Effector memory CD4-positive, alpha-beta T cell (primary cell): ENCODE measurements around the gene VEGFA.

ENCODE experiments used
- DNase-seq, 3 donors: peaks; one replicate each; pipeline ENCODE4 v3.0.0-alpha.2; 2020
- H3K27ac ChIP-seq: 2 replicates; pipeline ENCODE4 v1.7.0; 2013; ENCODE audit warnings: mild to moderate bottlenecking, low read length, moderate library complexity; ENCODE audit not compliant: insufficient read depth, poor library complexity, severe bottlenecking
- H3K27me3 ChIP-seq: replicated peaks from 2 replicates; pipeline ENCODE4 v1.7.0; 2013; ENCODE audit warnings: mild to moderate bottlenecking, low read length; ENCODE audit not compliant: insufficient read depth, control insufficient read depth, poor library complexity, severe bottlenecking
- H3K36me3 ChIP-seq: 2 replicates; pipeline ENCODE4 v1.7.0; 2013; ENCODE audit warnings: mild to moderate bottlenecking, low read length, moderate library complexity; ENCODE audit not compliant: control insufficient read depth, insufficient read depth
- H3K4me1 ChIP-seq: 2 replicates; pipeline ENCODE4 v1.7.0; 2013; ENCODE audit warnings: low read length, mild to moderate bottlenecking; ENCODE audit not compliant: control insufficient read depth, insufficient read depth, poor library complexity, severe bottlenecking
- H3K4me3 ChIP-seq: 2 replicates; pipeline ENCODE4 v1.7.0; 2013; ENCODE audit warnings: low read length, low read depth, mild to moderate bottlenecking; ENCODE audit not compliant: insufficient read depth, poor library complexity, severe bottlenecking
- H3K9me3 ChIP-seq: 2 replicates; pipeline ENCODE4 v1.7.0; 2013; ENCODE audit warnings: mild to moderate bottlenecking, low read length, moderate library complexity; ENCODE audit not compliant: control insufficient read depth

The VEGFA gene

DNA sequence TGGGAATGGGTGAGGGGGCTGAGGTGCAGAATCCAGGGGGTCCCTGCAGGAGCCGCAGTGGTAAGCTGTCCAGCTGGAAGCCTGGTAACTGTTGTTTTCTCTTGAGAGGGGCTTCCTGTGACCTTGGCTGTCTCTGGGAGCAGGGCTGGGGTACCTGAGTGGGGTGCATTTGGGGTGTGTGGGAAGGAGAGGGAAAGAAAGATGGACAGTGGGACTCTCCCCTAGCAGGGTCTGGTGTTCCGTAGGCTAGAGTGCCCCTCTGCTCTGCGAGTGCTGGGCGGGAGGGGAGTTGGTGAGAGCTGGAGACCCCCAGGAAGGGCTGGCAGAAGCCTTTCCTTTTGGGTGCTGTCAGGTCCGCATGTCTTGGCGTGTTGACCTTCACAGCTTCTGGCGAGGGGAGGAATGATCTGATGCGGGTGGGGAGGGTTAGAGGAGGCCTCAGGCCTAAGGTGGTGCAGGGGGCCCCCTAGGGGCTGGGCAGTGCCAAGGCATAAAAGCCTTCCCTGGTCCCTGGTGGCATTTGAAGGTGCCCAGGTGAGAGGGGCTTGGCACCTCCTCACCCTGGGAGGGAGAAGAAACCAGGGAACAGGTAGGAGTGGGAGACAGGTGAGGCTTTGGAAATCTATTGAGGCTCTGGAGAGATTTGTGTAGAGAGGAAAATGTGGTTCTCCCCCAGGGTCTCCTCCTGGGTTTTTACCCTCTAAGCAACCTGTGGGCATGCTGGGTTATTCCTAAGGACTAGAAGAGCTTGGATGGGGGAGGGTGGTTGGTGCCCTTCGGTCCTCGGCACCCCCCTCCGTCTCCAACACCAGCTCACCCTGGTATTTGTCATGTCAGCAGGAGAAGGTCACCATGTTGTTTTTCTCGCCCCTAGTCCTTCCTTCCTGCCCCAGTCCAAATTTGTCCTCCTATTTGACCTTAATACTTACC is 3.3 kb downstream of the VEGFA start:
- Histone ChIP-seq H3K27me3 (peaks cover 22% of the 10 kb centered on the region), H3K4me3 (no peak overlapping the region), H3K27ac (no peak overlapping the region), H3K4me1 (peaks cover 14% of the 10 kb centered on the region), H3K36me3 (no peaks in the 10 kb centered on the region), H3K9me3 (no peaks in the 10 kb centered on the region)
- DNase-seq: peak in 1 of 3 donors; percentile 17

GRCh38 chr6:43773980-43774775 is 4.2 kb downstream of the VEGFA start:
- Histone ChIP-seq H3K27ac (no peak overlapping the region), H3K36me3 (no peaks in the 10 kb centered on the region), H3K4me3 (no peak overlapping the region), H3K27me3 (peaks cover 22% of the 10 kb centered on the region), H3K9me3 (no peaks in the 10 kb centered on the region), H3K4me1 (peaks cover 14% of the 10 kb centered on the region)
- DNase-seq: no peak

GRCh38 chr6:43774776-43775534 is 4.9 kb downstream of the VEGFA start:
- Histone ChIP-seq H3K27me3 (peaks cover 22% of the 10 kb centered on the region), H3K27ac (no peak overlapping the region), H3K4me3 (no peak overlapping the region), H3K36me3 (no peaks in the 10 kb centered on the region), H3K9me3 (no peaks in the 10 kb centered on the region), H3K4me1 (peaks cover 10% of the 10 kb centered on the region)
- peak; percentile 25 to 54 (median 25) for DNase-seq

- no peaks in the 10 kb centered on the region for H3K36me3 ChIP-seq
- peaks cover 22% of the 10 kb centered on the region for H3K27me3 ChIP-seq
- DNase-seq: no peak
- no peaks in the 10 kb centered on the region for H3K9me3 ChIP-seq
- peaks cover 10% of the 10 kb centered on the region for H3K4me1 ChIP-seq
- H3K27ac ChIP-seq: no peak overlapping the region
- no peak overlapping the region for H3K4me3 ChIP-seq
These were observed 5.5 kb downstream of the VEGFA start for GRCh38 chr6:43775535-43775885.

GRCh38 chr6:43776115-43776798 is 6.2 kb downstream of the VEGFA start:
- Histone ChIP-seq H3K27me3 (peaks cover 22% of the 10 kb centered on the region), H3K4me1 (peaks cover 10% of the 10 kb centered on the region), H3K27ac (no peak overlapping the region), H3K9me3 (no peaks in the 10 kb centered on the region), H3K36me3 (no peaks in the 10 kb centered on the region), H3K4me3 (no peak overlapping the region)
- no peak for DNase-seq

- H3K4me3 ChIP-seq: no peak overlapping the region
- no peaks in the 10 kb centered on the region for H3K36me3 ChIP-seq
- H3K27me3 ChIP-seq: peaks cover 21% of the 10 kb centered on the region
- H3K27ac ChIP-seq: no peak overlapping the region
- peaks cover 4% of the 10 kb centered on the region for H3K4me1 ChIP-seq
- no peak for DNase-seq
- no peaks in the 10 kb centered on the region for H3K9me3 ChIP-seq
These were observed 7.1 kb downstream of the VEGFA start for GRCh38 chr6:43776799-43777776.

GRCh38 chr6:43778131-43778855 is 8.3 kb downstream of the VEGFA start:
- no peak overlapping the region for H3K27ac ChIP-seq
- H3K4me3 ChIP-seq: no peak overlapping the region
- peaks cover 9% of the 10 kb centered on the region for H3K27me3 ChIP-seq
- H3K36me3 ChIP-seq: no peaks in the 10 kb centered on the region
- DNase-seq: no peak
- H3K9me3 ChIP-seq: no peaks in the 10 kb centered on the region
- peaks cover 3% of the 10 kb centered on the region for H3K4me1 ChIP-seq

DNA sequence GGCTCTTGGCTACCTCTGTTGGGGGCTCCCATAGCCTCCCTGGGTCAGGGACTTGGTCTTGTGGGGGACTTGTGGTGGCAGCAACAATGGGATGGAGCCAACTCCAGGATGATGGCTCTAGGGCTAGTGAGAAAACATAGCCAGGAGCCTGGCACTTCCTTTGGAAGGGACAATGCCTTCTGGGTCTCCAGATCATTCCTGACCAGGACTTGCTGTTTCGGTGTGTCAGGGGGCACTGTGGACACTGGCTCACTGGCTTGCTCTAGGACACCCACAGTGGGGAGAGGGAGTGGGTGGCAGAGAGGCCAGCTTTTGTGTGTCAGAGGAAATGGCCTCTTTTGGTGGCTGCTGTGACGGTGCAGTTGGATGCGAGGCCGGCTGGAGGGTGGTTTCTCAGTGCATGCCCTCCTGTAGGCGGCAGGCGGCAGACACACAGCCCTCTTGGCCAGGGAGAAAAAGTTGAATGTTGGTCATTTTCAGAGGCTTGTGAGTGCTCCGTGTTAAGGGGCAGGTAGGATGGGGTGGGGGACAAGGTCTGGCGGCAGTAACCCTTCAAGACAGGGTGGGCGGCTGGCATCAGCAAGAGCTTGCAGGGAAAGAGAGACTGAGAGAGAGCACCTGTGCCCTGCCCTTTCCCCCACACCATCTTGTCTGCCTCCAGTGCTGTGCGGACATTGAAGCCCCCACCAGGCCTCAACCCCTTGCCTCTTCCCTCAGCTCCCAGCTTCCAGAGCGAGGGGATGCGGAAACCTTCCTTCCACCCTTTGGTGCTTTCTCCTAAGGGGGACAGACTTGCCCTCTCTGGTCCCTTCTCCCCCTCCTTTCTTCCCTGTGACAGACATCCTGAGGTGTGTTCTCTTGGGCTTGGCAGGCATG is 9.2 kb downstream of the VEGFA start:
- H3K36me3 ChIP-seq: no peaks in the 10 kb centered on the region

More for the DNA sequence above, 9.2 kb downstream of the VEGFA start:
- DNase-seq: no peak
- H3K9me3 ChIP-seq: no peaks in the 10 kb centered on the region
- H3K27me3 ChIP-seq: peaks cover 2% of the 10 kb centered on the region
- H3K4me3 ChIP-seq: no peak overlapping the region
- H3K4me1 ChIP-seq: peaks cover 3% of the 10 kb centered on the region
- H3K27ac ChIP-seq: no peak overlapping the region
